ENCODE data around the gene GRIN1. TPM values are rescaled to one million over a fixed set of nuclear protein-coding genes. Genes with fewer than 3 reads are reported as not detected.

GRIN1 gene
- total RNA-seq, 2 experiments from 2014 or later, result 0.06 to 0.15 TPM

- H3K4me3 ChIP-seq (ENCODE audit: low read depth, low read length, poor library complexity, severe bottlenecking), result peak overlapping the region; percentile 20
- H3K4me1 ChIP-seq (ENCODE audit: insufficient read depth, low read length, poor library complexity, severe bottlenecking), result peaks cover 30% of the 10 kb centered on the region
- H2AFZ ChIP-seq (ENCODE audit: low read length), result no peak overlapping the region
- no peaks in the 10 kb centered on the region for H3K79me2 ChIP-seq (ENCODE audit: insufficient read depth, low read depth, low read length)
- TF ChIP-seq EZH2phosphoT487 (IDR thresholded peaks at IDR 0.05; ENCODE audit: borderline replicate concordance, low read depth, low read length), result no peak
- no peak for TF ChIP-seq CTCF (conservative IDR thresholded peaks at IDR 0.05; ENCODE audit: low read length)
- H3K9me2 ChIP-seq (ENCODE audit: insufficient read depth, low read length), result no peaks in the 10 kb centered on the region
- CTCF ChIA-PET (ENCODE audit: unreplicated experiment), result interaction anchor here (0.6 kb wide), 1 partner anchor 26 kb away, joined by 3 read pairs; no protein-coding TSS in a partner anchor
- peak; percentile 79 for DNase-seq (ENCODE audit: low spot score)
- H3K9me3 ChIP-seq (ENCODE audit: low read length), result no peaks in the 10 kb centered on the region
- POLR2A ChIA-PET, result interaction anchor here (0.6 to 1.2 kb wide), 4 partner anchors 24 to 616 kb away, joined by 3 to 4 read pairs (median 3); partner anchors contain the start of genes ANAPC2 and SSNA1
- H3K4me2 ChIP-seq (ENCODE audit: low read length), result peak overlapping the region; percentile 49; the same call in 1 of the 2 replicates
- H3K27ac ChIP-seq (ENCODE audit: low read depth, low read length, poor library complexity, severe bottlenecking), result no peak overlapping the region
- H3K36me3 ChIP-seq (ENCODE audit: insufficient read depth, low read length), result no peaks in the 10 kb centered on the region
- intact Hi-C loops (cut with micrococcal nuclease; ENCODE audit: unreplicated experiment), result loop anchor here (10.0 kb wide), 1 partner anchor 612 kb away; the partner anchor contains the start of gene NOTCH1
- no peaks in the 10 kb centered on the region for H4K20me1 ChIP-seq (ENCODE audit: insufficient read depth, low read length)
- BruUV-seq (replicated peaks), result no TSS peak
Observed at GRCh38 chr9:137156567-137157375, 17.8 kb downstream of the GRIN1 start.

- intact Hi-C loops (cut with micrococcal nuclease; ENCODE audit: unreplicated experiment), result loop anchor here (10.0 kb wide), 1 partner anchor 613 kb away; the partner anchor contains the start of gene NOTCH1
- Histone ChIP-seq H3K9me2 (ENCODE audit: insufficient read depth, low read length) (no peaks in the 10 kb centered on the region), H4K20me1 (ENCODE audit: insufficient read depth, low read length) (no peaks in the 10 kb centered on the region), H3K79me2 (ENCODE audit: insufficient read depth, low read depth, low read length) (no peaks in the 10 kb centered on the region), H3K36me3 (ENCODE audit: insufficient read depth, low read length) (no peaks in the 10 kb centered on the region), H3K9me3 (ENCODE audit: low read length) (no peaks in the 10 kb centered on the region), H3K4me2 (ENCODE audit: low read length) (no peak overlapping the region), H3K4me1 (ENCODE audit: insufficient read depth, low read length, poor library complexity, severe bottlenecking) (peaks cover 30% of the 10 kb centered on the region), H3K4me3 (ENCODE audit: low read depth, low read length, poor library complexity, severe bottlenecking) (no peak overlapping the region), H2AFZ (ENCODE audit: low read length) (no peak overlapping the region), H3K27ac (ENCODE audit: low read depth, low read length, poor library complexity, severe bottlenecking) (no peak overlapping the region)
- no peak for TF ChIP-seq CTCF (conservative IDR thresholded peaks at IDR 0.05; ENCODE audit: low read length)
- TF ChIP-seq EZH2phosphoT487 (IDR thresholded peaks at IDR 0.05; ENCODE audit: borderline replicate concordance, low read depth, low read length), result no peak
- BruUV-seq (replicated peaks), result no TSS peak
- CTCF ChIA-PET (ENCODE audit: unreplicated experiment), result no interaction called here
- DNase-seq (ENCODE audit: low spot score), result no peak
- POLR2A ChIA-PET, result interaction anchor here (1.0 to 1.2 kb wide), 2 partner anchors 25 to 31 kb away, joined by 3 read pairs; partner anchors contain the start of genes ANAPC2 and SSNA1
Observed at GRCh38 chr9:137157618-137158415, 18.9 kb downstream of the GRIN1 start.
